ENCODE data around the gene GALR3. TPM values are rescaled to one million over a fixed set of nuclear protein-coding genes. Genes with fewer than 3 reads are reported as not detected.

Gene GALR3
- total RNA-seq, 1 donor from 2014 or later = 0.24 TPM

- peak; percentile 27 for DNase-seq (ENCODE audit: low read depth)
These were observed 4.6 kb upstream of the GALR3 start for GRCh38 chr22:37818409-37819104.

- DNase-seq (ENCODE audit: low read depth) = no peak
These were observed 4.1 kb upstream of the GALR3 start for GRCh38 chr22:37819105-37819433.

- no peak for DNase-seq (ENCODE audit: low read depth)
These were observed 2.8 kb upstream of the GALR3 start for GRCh38 chr22:37820350-37820749.

- DNase-seq (ENCODE audit: low read depth) = no peak
These were observed 926 bp upstream of the GALR3 start for GRCh38 chr22:37822079-37822833.

GRCh38 chr22:37824674-37825641, 1.8 kb downstream of the GALR3 start:
- no peak for DNase-seq (ENCODE audit: low read depth)

- peak; percentile 33 for DNase-seq (ENCODE audit: low read depth)
These were observed 3.9 kb downstream of the GALR3 start for GRCh38 chr22:37827056-37827455.

GRCh38 chr22:37830093-37830842, 7.1 kb downstream of the GALR3 start:
- DNase-seq (ENCODE audit: low read depth) = no peak

- DNase-seq (ENCODE audit: low read depth) = no peak
These were observed 8.3 kb downstream of the GALR3 start for GRCh38 chr22:37831472-37831871.

GRCh38 chr22:37832022-37832857, 9.1 kb downstream of the GALR3 start:
- DNase-seq (ENCODE audit: low read depth) = no peak

- no peak for DNase-seq (ENCODE audit: low read depth)
These were observed 19.0 kb downstream of the GALR3 start for GRCh38 chr22:37842015-37842793.

- DNase-seq (ENCODE audit: low read depth) = no peak
These were observed 20.5 kb downstream of the GALR3 start for GRCh38 chr22:37843741-37844089.

GRCh38 chr22:37844904-37845329, 21.7 kb downstream of the GALR3 start:
- DNase-seq (ENCODE audit: low read depth) = no peak

GRCh38 chr22:37846433-37846832, 23.3 kb downstream of the GALR3 start:
- DNase-seq (ENCODE audit: low read depth) = no peak

- peak; percentile 33 for DNase-seq (ENCODE audit: low read depth)
These were observed 25.5 kb downstream of the GALR3 start for GRCh38 chr22:37848587-37849088.

GRCh38 chr22:37849089-37849751, 26.0 kb downstream of the GALR3 start, which contains the start of gene EIF3L:
TSS of gene EIF3L (plus strand) at chr22:37849419. CDS start at chr22:37849450, 31 bp downstream.
- DNase-seq (ENCODE audit: low read depth) = peak; percentile 89

- no peak for DNase-seq (ENCODE audit: low read depth)
These were observed 27.6 kb downstream of the GALR3 start for GRCh38 chr22:37850801-37851200.

- no peak for DNase-seq (ENCODE audit: low read depth)
These were observed 29.2 kb downstream of the GALR3 start for GRCh38 chr22:37852418-37852817.

GRCh38 chr22:37854946-37855345, 31.8 kb downstream of the GALR3 start:
- DNase-seq (ENCODE audit: low read depth) = no peak
